ENCODE results near the gene APLP2.

The APLP2 gene

GRCh38 chr11:130118165-130118564 lies 48.5 kb downstream of the APLP2 start:
- no peaks in the 10 kb centered on the region for H3K27me3 ChIP-seq
- peaks cover 58 to 82% (median 66%) of the 10 kb centered on the region in 10 experiments for H3K4me1 ChIP-seq
- peaks cover 25 to 88% (median 59%) of the 10 kb centered on the region in 11 experiments for H3K36me3 ChIP-seq
- no peak for TF ChIP-seq Cebpa-rat (IDR thresholded peaks at IDR 0.05)
- H4K20me1 ChIP-seq: peaks cover 4 to 94% (median 44%) of the 10 kb centered on the region in 11 experiments; a peak in 16 of 22 replicates
- peak overlapping the region in 6 of 11 experiments; percentile 22 to 51 (median 40); a peak in 7 of 22 replicates for H3K9ac ChIP-seq
- H3K4me2 ChIP-seq: peak overlapping the region; percentile 75 to 94 (median 85)
- peaks cover 0 to 10% (median 0%) of the 10 kb centered on the region in 11 experiments; a peak in 6 of 22 replicates for H3K9me3 ChIP-seq (replicated peaks in 1 of 11)
- peak overlapping the region in 9 of 11 experiments; percentile 32 to 75 (median 61); a peak in 15 of 22 replicates for H3K27ac ChIP-seq
- H3K4me3 ChIP-seq: peak overlapping the region in 3 of 10 experiments; percentile 0 to 23 (median 17); a peak in 1 of 20 replicates

- Histone ChIP-seq H3K4me2 (peak overlapping the region; percentile 75 to 94 (median 85)), H3K9ac (peak overlapping the region in 8 of 11 experiments; percentile 22 to 51 (median 36); a peak in 12 of 22 replicates), H3K27ac (peak overlapping the region in 10 of 11 experiments; percentile 27 to 75 (median 56); a peak in 19 of 22 replicates), H3K4me1 (peaks cover 55 to 88% (median 71%) of the 10 kb centered on the region in 10 experiments), H4K20me1 (peaks cover 0 to 94% (median 43%) of the 10 kb centered on the region in 11 experiments; a peak in 14 of 22 replicates), H3K36me3 (peaks cover 27 to 88% (median 59%) of the 10 kb centered on the region in 11 experiments), H3K4me3 (peak overlapping the region in 4 of 10 experiments; percentile 0 to 23 (median 14); a peak in 2 of 20 replicates), H3K27me3 (no peaks in the 10 kb centered on the region), H3K9me3 (replicated peaks in 1 of 11) (peaks cover 0 to 16% (median 0%) of the 10 kb centered on the region in 11 experiments; a peak in 6 of 22 replicates)
- TF ChIP-seq Cebpa-rat (IDR thresholded peaks at IDR 0.05): peak in 2 of 11 experiments; percentile 16 to 53; a peak in 1 of 22 replicates
Observed at GRCh38 chr11:130118636-130119387, 49.1 kb downstream of the APLP2 start.

- Histone ChIP-seq H3K4me3 (no peak overlapping the region), H3K27ac (peak overlapping the region in 5 of 11 experiments; percentile 9 to 86 (median 82); a peak in 5 of 22 replicates), H3K4me1 (peaks cover 60 to 97% (median 84%) of the 10 kb centered on the region in 10 experiments), H3K36me3 (peaks cover 33 to 84% (median 59%) of the 10 kb centered on the region in 11 experiments), H3K9ac (0 out of 22 replicates have a peak overlapping the region, but pooled peaks of 1 of the 11 experiments have one; percentile 21), H3K4me2 (peak overlapping the region; percentile 58 to 93 (median 85)), H3K27me3 (no peaks in the 10 kb centered on the region), H4K20me1 (peaks cover 0 to 92% (median 35%) of the 10 kb centered on the region in 11 experiments; a peak in 13 of 22 replicates), H3K9me3 (replicated peaks in 1 of 11) (peaks cover 0 to 18% (median 0%) of the 10 kb centered on the region in 11 experiments; a peak in 6 of 22 replicates)
- TF ChIP-seq Cebpa-rat (IDR thresholded peaks at IDR 0.05): no peak
Observed at GRCh38 chr11:130120045-130120444, 50.4 kb downstream of the APLP2 start.

GRCh38 chr11:130121445-130121978 lies 51.8 kb downstream of the APLP2 start:
- Histone ChIP-seq H3K36me3 (peaks cover 46 to 84% (median 64%) of the 10 kb centered on the region in 11 experiments), H3K4me2 (peak overlapping the region; percentile 58 to 93 (median 85)), H4K20me1 (peaks cover 0 to 92% (median 34%) of the 10 kb centered on the region in 11 experiments; a peak in 12 of 22 replicates), H3K27me3 (no peaks in the 10 kb centered on the region), H3K9me3 (replicated peaks in 1 of 11) (peaks cover 0 to 18% (median 0%) of the 10 kb centered on the region in 11 experiments; a peak in 6 of 22 replicates), H3K9ac (peak overlapping the region in 5 of 11 experiments; percentile 3 to 39 (median 18); a peak in 4 of 22 replicates), H3K4me1 (peaks cover 60 to 100% (median 92%) of the 10 kb centered on the region in 10 experiments), H3K4me3 (no peak overlapping the region), H3K27ac (peak overlapping the region in 10 of 11 experiments; percentile 7 to 86 (median 56); a peak in 18 of 22 replicates)
- no peak for TF ChIP-seq Cebpa-rat (IDR thresholded peaks at IDR 0.05)

GRCh38 chr11:130122141-130122575 lies 52.5 kb downstream of the APLP2 start:
- peaks cover 51 to 84% (median 64%) of the 10 kb centered on the region in 11 experiments for H3K36me3 ChIP-seq
- peaks cover 57 to 100% (median 89%) of the 10 kb centered on the region in 10 experiments for H3K4me1 ChIP-seq
- H3K4me3 ChIP-seq: peak overlapping the region in 1 of 10 experiments; percentile 38; a peak in 1 of 20 replicates
- no peaks in the 10 kb centered on the region for H3K27me3 ChIP-seq
- H3K9ac ChIP-seq: peak overlapping the region in 3 of 11 experiments; percentile 3 to 39 (median 39); a peak in 3 of 22 replicates
- H3K9me3 ChIP-seq (replicated peaks in 1 of 11): peaks cover 0 to 18% (median 0%) of the 10 kb centered on the region in 11 experiments; a peak in 6 of 22 replicates
- peak overlapping the region; percentile 58 to 93 (median 85) for H3K4me2 ChIP-seq
- H3K27ac ChIP-seq: peak overlapping the region in 9 of 11 experiments; percentile 8 to 86 (median 57); a peak in 18 of 22 replicates
- TF ChIP-seq Cebpa-rat (IDR thresholded peaks at IDR 0.05): no peak
- H4K20me1 ChIP-seq: peaks cover 0 to 92% (median 28%) of the 10 kb centered on the region in 11 experiments; a peak in 11 of 22 replicates

- Histone ChIP-seq H3K9me3 (replicated peaks in 1 of 11) (peaks cover 0 to 18% (median 0%) of the 10 kb centered on the region in 11 experiments; a peak in 6 of 22 replicates), H4K20me1 (peaks cover 0 to 85% (median 14%) of the 10 kb centered on the region in 11 experiments; a peak in 9 of 22 replicates), H3K9ac (peak overlapping the region in 7 of 11 experiments; percentile 6 to 69 (median 59); a peak in 12 of 22 replicates), H3K4me1 (peaks cover 43 to 97% (median 79%) of the 10 kb centered on the region in 10 experiments), H3K4me2 (peak overlapping the region in 9 of 11 experiments; percentile 28 to 93 (median 85); a peak in 16 of 22 replicates), H3K27ac (peak overlapping the region in 10 of 11 experiments; percentile 41 to 86 (median 64); a peak in 17 of 22 replicates), H3K27me3 (no peaks in the 10 kb centered on the region), H3K4me3 (peak overlapping the region in 3 of 10 experiments; percentile 2 to 20 (median 20); a peak in 4 of 20 replicates), H3K36me3 (peaks cover 60 to 90% (median 77%) of the 10 kb centered on the region in 11 experiments)
- no peak for TF ChIP-seq Cebpa-rat (IDR thresholded peaks at IDR 0.05)
Observed at GRCh38 chr11:130123414-130124040, 53.8 kb downstream of the APLP2 start.

GRCh38 chr11:130124096-130124495 lies 54.4 kb downstream of the APLP2 start:
- Histone ChIP-seq H3K4me2 (peak overlapping the region in 9 of 11 experiments; percentile 28 to 93 (median 85); a peak in 17 of 22 replicates), H3K4me3 (peak overlapping the region in 2 of 10 experiments; percentile 20; a peak in 4 of 20 replicates), H3K27me3 (no peaks in the 10 kb centered on the region), H3K9me3 (replicated peaks in 1 of 11) (peaks cover 0 to 18% (median 0%) of the 10 kb centered on the region in 11 experiments; a peak in 6 of 22 replicates), H3K36me3 (peaks cover 65 to 96% (median 83%) of the 10 kb centered on the region in 11 experiments), H3K9ac (peak overlapping the region in 7 of 11 experiments; percentile 6 to 69 (median 59); a peak in 13 of 22 replicates), H3K4me1 (peaks cover 37 to 91% (median 73%) of the 10 kb centered on the region in 10 experiments), H3K27ac (peak overlapping the region in 10 of 11 experiments; percentile 41 to 86 (median 68); a peak in 17 of 22 replicates), H4K20me1 (peaks cover 0 to 85% (median 9%) of the 10 kb centered on the region in 11 experiments; a peak in 8 of 22 replicates)
- TF ChIP-seq Cebpa-rat (IDR thresholded peaks at IDR 0.05): peak in 8 of 11 experiments; percentile 11 to 97 (median 92); a peak in 12 of 22 replicates

Measured in BLaER1 treated with 17β-estradiol and CSF1 and Interleukin-3, amounts not matched to agents 10 nM and 100 nM (cell line).